Suprapubic skin (tissue), 4 donors: ENCODE results near the gene FOXK2.

Experiments
- CTCF ChIP-seq, 2 donors: fragments of 200-600 bp in 1 of 2; fragments of 450-650 bp in 1 of 2; sonication (generic) in 1 of 2; IDR thresholded peaks; one replicate each; pipeline ENCODE4 v1.5.1; 2016 to 2019; ENCODE audit warnings: antibody characterized with exemption in 2 of 2, mild to moderate bottlenecking in 1 of 2, moderate library complexity in 1 of 2
- POLR2A ChIP-seq, 2 donors: fragments of 450-650 bp; IDR thresholded peaks; one replicate each; pipeline ENCODE4 v1.6.1; 2017; ENCODE audit warnings: antibody characterized with exemption in 2 of 2, mild to moderate bottlenecking in 2 of 2, moderate library complexity in 2 of 2
- POLR2AphosphoS5 ChIP-seq, 3 donors: sonication (generic); formaldehyde crosslinking; IDR thresholded peaks; one replicate each; pipeline ENCODE4 v1.6.1; 2017; ENCODE audit warnings: antibody characterized with exemption in 3 of 3

GRCh38 chr17:82598256-82599119 lies 79.0 kb downstream of the FOXK2 start:
- TF ChIP-seq CTCF (IDR thresholded peaks at IDR 0.05) (no peak), POLR2A (IDR thresholded peaks at IDR 0.05) (no peak), POLR2AphosphoS5 (IDR thresholded peaks at IDR 0.05) (no peak)
